Purkinje cell (primary cell): ENCODE measurements around the gene LPCAT2. TPM values are rescaled to one million over a fixed set of nuclear protein-coding genes. Genes with fewer than 3 reads are reported as not detected.

Experiments used
- polyA plus RNA-seq: library from polyadenylated mRNA; unstranded; fragments of >200 nt; fragmentation: Nextera tagmentation; gene quantifications from 2 replicates; pipeline ENCODE4 v1.2.1, GENCODE V29; 2014

The LPCAT2 gene
- 0.13 and 0.19 TPM in 2 replicates for polyA plus RNA-seq

DNA sequence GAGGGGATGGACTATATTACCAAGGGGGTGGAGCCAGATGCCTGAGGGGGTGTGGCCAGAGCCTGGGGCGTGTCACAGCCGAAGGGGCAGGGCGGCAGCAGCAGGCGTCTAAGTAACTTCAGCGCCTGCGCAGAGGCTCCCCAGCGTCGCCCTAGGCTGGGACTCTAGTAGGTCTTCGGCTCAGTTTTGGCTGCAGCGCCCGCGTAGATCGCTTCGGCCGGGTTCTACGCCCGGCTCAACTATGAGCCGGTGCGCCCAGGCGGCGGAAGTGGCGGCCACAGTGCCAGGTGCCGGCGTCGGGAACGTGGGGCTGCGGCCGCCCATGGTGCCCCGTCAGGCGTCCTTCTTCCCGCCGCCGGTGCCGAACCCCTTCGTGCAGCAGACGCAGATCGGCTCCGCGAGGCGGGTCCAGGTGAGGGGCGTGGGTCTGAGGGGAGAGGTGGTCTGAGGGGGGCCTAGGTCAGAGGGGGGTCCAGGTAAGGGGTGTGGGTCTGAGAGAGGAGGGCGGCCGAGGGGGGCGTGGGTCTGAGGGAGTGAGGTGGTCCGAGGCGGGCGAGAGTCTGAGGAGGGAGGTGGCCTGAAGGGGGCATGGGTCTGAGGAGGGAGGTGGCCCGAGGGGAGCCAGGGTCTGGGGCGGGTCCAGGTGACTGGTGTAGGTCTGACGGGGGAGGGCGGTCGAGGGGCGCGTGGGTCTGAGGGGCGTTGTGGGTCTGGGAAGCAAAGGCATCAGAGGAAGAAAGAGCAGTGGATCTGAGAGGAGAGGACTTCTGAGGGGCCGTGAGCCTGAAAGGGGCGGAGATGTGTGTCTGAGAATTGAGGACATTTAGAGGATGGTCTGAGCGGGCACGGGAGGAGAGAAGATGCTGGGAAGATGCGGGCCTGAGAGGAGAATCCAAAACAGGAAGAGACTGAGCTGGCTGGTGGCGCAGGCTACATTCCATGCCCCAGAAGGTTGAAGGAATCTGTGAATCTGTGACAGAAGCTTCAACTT lies at the start of gene LPCAT2:
LPCAT2 (plus strand) TSS at position 132 of the 991 bp plus-strand sequence; CDS start at position 242, 110 bp downstream.

DNA sequence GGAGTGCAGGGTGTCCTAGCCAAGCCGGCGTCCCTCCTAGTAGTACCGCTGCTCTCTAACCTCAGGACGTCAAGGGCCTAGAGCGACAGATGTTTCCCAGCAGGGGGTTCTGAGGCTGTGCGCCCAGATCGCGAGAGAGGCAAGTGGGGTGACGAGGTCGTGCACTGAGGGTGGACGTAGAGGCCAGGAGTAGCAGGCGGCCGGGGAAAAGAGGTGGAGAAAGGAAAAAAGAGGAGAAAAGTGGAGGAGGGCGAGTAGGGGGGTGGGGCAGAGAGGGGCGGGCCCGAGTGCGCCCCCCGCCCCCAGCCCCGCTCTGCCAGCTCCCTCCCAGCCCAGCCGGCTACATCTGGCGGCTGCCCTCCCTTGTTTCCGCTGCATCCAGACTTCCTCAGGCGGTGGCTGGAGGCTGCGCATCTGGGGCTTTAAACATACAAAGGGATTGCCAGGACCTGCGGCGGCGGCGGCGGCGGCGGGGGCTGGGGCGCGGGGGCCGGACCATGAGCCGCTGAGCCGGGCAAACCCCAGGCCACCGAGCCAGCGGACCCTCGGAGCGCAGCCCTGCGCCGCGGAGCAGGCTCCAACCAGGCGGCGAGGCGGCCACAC lies 29.9 kb upstream of the LPCAT2 start, which contains the start of gene MMP2:
MMP2 (plus strand) TSS at position 372 of the 603 bp plus-strand sequence. CDS start 282 bp downstream, outside the sequence.

GRCh38 chr16:55566432-55567175 lies 57.7 kb downstream of the LPCAT2 start, which contains the start of gene CAPNS2:
Gene CAPNS2 (plus strand): TSS chr16:55566684. CDS start chr16:55566757, 73 bp downstream.

Other genes with a start within 250 kb of the LPCAT2 start
- gene IRX6, start 184.9 kb upstream of the LPCAT2 start, polyA plus RNA-seq, result not detected in 2 replicates
- gene MMP2, start 29.9 kb upstream of the LPCAT2 start, polyA plus RNA-seq, result 1.8 and 2.3 TPM in 2 replicates
- not detected in 2 replicates for gene CAPNS2, start 57.6 kb downstream of the LPCAT2 start, polyA plus RNA-seq
- gene SLC6A2, start 146.9 kb downstream of the LPCAT2 start, polyA plus RNA-seq, result not detected in 2 replicates